ENCODE measurements around the gene CYP26C1.

- TF ChIP-seq CTCF (IDR thresholded peaks at IDR 0.05) (no peak), POLR2A (IDR thresholded peaks at IDR 0.05) (no peak)
Observed at GRCh38 chr10:93069245-93069561, 8.6 kb downstream of the CYP26C1 start.
